NOMO-1 treated with dmso at 0.1 percent for 144 hours (cell line): Measurements from ENCODE around the gene IKBKE.

Experiments
- DNase-seq: peaks from one replicate; lab custom pipeline; 2025; ENCODE audit not compliant: unreplicated experiment; lab: John Stamatoyannopoulos, UW

IKBKE gene

GRCh38 chr1:206510371-206510770 is 40.1 kb downstream of the IKBKE start:
- DNase-seq: no peak

- DNase-seq: no peak
These were observed 41.2 kb downstream of the IKBKE start for GRCh38 chr1:206511362-206512057.

DNA sequence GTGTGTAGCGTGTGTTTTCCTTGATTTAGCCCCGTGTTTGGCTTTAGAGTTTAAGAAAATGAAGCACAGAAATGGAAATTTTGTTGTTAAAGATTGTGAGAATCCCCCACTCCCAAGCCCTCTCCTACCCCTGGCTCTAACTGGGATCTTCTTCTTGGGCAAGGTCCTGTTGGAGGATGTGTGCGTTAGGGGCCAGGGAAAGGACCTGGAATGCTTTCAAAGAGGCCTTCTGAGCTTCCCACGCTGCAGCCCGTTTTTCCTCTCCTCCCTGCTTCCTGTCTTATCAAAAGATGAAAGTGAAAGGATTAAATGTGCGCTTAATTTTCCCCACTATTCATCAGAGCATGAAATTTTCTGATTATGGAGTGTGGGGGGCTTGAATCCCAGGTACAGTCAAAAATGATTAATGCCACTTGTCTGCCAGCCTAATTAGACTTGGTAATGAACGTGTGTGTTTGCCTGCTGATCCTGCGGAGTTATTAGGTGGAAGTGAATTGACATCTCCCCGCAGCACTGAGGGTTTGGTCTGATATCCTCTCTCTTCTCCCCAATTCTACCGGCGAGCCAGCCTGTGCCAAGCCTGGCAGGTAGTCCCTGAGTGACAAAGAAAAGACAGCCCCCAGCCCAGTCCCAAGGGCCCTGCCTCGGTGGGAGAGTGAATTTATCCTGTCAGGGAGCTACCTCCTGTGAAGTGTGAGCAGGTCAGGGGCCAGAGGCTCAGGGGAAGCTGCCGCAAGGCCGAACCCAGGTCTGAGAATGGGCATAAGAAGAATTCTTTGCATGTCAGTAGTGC is 42.0 kb downstream of the IKBKE start:
- no peak for DNase-seq

GRCh38 chr1:206512851-206513180 is 42.5 kb downstream of the IKBKE start:
- DNase-seq: no peak

DNA sequence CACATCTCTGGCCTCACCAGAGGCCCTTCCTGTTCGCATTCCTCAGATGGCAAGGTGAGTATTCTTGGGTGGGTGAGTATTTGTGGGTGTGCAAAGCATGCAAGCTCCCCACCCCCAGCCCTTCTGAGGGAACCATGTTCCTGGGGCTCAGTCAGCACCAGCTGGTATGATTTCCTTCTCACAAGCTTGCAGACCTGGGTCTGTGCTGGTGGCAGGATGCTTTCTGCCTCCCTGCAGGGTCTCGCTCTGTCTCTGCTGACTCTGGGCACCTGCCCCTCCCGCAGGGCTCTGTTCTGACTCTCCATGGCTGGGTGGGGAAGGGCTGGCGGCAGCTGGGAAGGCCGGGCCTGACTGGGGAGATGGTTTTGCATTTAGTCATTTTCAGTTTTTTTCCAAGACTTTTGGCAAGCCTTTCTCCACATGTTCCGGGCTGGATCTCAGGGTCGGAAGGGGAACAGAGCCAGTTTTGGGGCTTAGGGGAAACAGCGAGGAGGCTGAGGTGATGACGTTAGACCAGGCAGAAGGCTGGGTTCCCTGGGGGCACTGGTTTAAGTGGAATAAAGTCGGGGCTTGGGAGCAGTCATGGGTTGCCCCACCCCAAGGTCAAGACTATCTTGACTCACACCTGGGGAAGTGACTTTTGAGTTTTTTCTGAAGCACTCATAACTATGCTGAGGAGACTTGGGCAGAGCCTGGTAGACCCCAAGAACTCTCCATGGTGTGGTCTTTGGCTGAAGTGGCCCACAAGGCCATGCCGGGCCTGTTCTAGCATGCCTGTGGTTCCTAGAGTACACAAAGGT is 43.2 kb downstream of the IKBKE start:
- DNase-seq: no peak

GRCh38 chr1:206514813-206515387 is 44.6 kb downstream of the IKBKE start:
- DNase-seq: no peak

DNA sequence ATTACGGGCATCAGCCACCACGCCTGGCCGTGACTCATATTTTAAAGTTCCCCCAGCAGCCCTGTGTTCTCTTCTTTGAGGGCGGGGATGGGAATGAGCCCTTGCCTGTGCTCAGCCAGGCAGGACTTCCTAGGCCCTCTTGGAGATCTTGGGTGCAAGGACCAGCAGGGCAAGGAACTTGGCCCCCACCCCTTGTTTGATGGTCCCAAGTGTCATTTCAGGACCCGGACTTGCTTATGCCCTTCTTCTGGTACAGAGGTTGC is 46.4 kb downstream of the IKBKE start:
- DNase-seq: no peak

DNA sequence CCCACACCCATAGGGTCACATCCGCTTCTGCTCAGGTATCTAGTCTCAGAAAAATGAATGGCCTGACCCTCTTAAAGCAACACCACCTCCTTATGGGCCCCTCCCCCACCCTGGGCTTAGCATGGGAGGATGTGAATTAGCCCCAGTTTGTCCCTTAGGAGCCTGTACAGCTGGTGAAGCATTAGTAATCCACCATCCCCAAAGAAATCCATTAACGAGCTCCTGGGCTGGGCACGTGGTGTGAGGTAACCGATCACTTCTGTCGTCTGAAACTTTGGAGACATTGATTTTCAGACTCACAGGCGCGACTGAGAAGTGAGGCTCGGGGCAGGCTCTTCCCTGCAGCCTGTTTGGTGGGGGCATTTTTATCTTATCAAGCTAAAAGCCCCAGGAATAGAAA is 47.5 kb downstream of the IKBKE start:
- DNase-seq: no peak

DNA sequence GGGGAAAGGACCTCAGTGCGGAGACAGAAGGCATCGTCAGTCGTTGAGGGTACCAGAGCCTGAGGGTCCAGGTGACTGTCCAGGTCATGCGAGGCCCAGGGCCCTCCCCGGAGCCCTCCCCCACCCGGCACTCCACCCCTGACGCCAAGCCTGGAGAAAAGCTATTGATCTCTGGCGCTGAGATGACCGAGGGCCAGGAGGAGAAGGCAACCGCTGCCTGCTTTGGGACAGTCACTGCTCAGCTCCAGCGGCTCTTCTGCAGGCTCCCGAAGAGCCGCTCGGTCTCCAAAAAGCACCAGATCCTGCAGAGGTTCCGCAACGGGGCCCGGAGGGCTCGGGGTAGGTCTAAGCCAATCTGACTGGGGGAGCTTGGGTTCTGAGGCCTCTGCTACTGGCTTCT is 47.9 kb downstream of the IKBKE start:
- DNase-seq: no peak

DNA sequence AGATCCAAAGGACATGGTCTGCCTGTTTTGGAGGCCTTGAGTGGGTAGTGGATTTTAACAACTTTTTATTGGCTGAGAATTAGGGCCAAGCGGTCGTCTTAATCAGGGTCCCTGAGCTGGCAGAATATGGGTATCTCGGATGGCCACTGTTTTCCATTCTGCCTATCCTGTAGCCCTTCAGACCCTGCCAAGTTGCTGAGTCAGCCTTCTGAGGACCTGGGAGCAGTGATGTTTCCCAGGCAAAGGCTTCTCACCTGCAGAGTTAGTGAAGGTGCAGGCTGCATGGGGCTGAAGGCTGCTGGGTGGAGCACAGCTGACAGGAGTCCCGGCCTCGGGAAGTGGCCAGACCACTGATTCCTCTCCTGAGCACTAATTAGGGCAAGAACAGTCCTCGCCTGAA is 48.5 kb downstream of the IKBKE start:
- DNase-seq: no peak

- no peak for DNase-seq
These were observed 50.9 kb downstream of the IKBKE start for GRCh38 chr1:206521127-206521526.

DNA sequence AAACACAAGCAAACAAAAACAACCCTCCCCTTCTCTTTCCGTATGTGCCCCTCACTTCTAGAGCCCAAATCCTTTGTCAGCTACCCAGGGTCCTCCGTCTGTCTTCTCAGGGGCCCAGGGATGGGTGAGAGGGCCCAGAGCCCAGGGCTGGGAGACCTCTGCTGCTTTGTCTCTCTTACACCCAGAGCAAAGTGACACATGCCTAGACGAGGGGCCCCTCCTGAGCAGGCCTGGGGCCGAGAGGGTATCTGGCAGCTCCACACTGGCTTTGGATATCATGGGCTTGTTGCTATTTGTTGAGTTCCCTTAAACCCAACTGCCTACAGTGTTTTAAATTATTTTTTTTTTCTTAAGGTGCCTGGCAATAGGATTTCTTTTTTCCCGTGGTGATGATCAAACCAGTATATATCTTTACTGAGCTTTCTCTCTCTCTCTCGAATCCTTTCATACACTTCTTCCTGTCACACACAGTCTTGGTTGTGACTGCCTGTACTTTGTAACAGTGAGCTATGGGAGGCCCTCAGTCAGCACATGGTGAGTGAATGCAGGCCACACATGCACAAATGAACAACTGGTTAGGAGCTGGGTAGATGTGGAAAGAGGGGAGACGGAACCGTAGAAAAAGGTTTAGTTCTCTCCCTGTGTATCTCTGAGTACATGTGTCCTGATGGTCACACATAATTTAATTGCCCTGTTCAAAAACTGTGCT is 51.6 kb downstream of the IKBKE start:
- DNase-seq: no peak

DNA sequence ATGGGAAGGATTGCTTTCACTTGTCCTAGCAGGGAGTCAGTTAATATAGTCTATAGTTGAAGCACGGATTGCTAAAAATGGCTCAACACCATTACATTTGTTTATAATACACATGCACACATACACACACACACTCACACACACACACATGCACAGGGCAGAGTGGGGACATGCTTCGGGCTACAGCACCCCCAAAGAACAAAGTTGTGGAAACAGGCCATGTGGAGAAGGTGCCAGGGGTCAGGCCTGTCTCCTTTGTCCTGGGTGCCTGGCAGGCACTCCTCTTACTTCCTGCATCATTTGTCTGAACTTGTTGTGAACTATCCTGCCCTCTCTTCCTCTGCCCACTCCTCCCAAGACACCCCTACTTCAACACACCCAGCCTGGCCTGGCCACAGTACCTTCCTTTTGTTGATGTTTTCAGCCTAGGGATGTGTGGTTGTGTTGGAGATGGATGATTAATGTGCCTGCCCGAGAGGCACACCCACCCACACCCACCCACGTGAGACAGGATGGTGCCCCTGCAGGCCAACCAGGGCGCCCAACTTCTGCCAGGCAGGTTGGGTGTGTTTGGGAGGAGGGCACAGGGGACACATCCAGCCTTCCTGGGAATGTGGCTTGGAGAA is 54.6 kb downstream of the IKBKE start:
- no peak for DNase-seq

GRCh38 chr1:206526064-206526911 is 56.0 kb downstream of the IKBKE start:
- no peak for DNase-seq

DNA sequence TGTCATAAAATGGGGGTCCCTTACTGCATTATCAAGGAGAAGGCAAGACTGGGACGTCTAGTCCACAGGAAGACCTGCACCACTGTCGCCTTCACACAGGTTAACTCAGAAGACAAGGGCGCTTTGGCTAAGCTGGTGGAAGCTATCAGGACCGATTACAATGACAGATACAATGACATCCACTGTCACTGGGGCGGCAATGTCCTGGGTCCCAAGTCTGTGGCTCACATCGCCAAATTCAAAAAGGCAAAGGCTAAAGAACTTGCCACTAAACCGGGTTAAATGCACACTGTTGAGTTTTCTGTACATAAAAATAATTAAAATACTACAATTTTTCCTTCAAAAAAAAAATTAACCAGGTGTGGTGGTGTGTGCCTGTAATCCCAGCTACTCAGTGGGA is 59.1 kb downstream of the IKBKE start:
- no peak for DNase-seq

DNA sequence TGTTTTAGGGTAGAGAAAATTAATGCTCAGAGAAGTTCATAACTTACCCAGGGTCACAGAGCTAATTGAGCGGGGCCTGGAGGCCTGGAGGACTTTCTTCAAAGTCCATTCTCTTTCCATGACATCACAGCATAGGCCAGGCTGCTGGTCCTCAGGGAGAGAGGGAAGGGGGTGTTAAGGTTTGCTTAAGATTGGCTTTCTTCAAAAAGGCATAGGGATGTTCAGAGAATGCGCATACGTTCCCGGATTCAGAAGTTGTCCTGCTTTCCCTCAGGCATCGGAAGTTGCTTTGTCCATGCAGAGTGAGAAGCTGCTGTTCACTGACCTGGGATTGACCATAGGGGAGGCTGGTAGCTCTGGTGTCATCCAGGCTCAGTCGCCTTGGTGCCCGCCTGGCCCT is 62.1 kb downstream of the IKBKE start:
- DNase-seq: no peak

- DNase-seq: no peak
These were observed 64.3 kb downstream of the IKBKE start for GRCh38 chr1:206534552-206534951.

DNA sequence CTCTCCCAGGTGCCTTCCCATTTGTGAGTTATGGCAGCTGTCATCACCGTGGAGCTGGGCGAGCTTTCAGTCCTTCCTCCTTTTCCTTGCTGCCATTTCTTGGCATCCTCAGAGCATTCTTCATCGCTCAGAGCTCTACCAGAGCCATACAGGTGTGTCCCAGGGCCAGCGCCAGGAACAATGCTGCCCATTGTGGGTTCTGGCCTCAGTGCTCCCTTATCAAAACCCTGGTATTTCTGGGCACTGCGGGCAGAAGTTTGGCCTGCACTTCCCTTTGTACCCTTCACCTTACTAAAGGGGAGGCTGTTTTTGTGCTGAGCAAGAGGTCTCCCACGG is 65.5 kb downstream of the IKBKE start:
- no peak for DNase-seq

DNA sequence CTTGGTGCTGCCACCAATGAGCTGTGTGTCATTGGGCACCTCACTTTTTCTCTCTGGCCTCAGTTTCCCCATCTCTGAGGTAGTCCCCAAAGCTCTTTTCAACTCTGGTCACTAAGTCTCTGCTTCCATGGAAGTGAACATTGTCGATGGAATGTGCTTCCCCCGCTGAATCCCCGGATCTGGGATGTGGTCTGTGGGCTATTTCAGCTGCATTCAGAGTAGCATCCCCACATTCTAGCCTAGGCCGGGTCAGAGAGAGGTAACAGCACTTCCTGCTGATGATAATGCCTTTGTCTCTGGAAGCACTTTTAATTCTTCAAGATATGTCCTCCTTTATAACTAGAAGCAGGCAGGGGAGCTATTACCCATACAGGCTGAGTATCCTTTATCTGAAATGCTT is 66.9 kb downstream of the IKBKE start:
- DNase-seq: no peak
